ENCODE data around the gene INPP4B.
"Not testable (repeated sequence)": the region's sequence is repeated elsewhere in the genome, so short reads cannot be mapped to it uniquely, and the experiment has no call there.

Gene INPP4B

GRCh38 chr4:142818476-142818875 is 27.6 kb downstream of the INPP4B start:
- Histone ChIP-seq H3K4me1 (ENCODE audit: control insufficient read depth, low read depth, low read length) (no peaks in the 10 kb centered on the region), H3K9me3 (ENCODE audit: control insufficient read depth, low read depth, low read length) (no peaks in the 10 kb centered on the region), H3K27me3 (ENCODE audit: control insufficient read depth, insufficient read depth, low read length) (no peaks in the 10 kb centered on the region), H3K9ac (ENCODE audit: low read length) (no peak overlapping the region), H3K27ac (ENCODE audit: low read length) (no peak overlapping the region), H3K36me3 (ENCODE audit: control insufficient read depth, low read depth, low read length) (no peaks in the 10 kb centered on the region), H3K4me3 (ENCODE audit: low read length) (no peak overlapping the region)

GRCh38 chr4:142818031-142818430 is 28.1 kb downstream of the INPP4B start:
- Histone ChIP-seq H3K4me1 (ENCODE audit: control insufficient read depth, low read depth, low read length) (no peaks in the 10 kb centered on the region), H3K27ac (ENCODE audit: low read length) (no peak overlapping the region), H3K4me3 (ENCODE audit: low read length) (no peak overlapping the region), H3K9me3 (ENCODE audit: control insufficient read depth, low read depth, low read length) (no peaks in the 10 kb centered on the region), H3K9ac (ENCODE audit: low read length) (no peak overlapping the region), H3K36me3 (ENCODE audit: control insufficient read depth, low read depth, low read length) (no peaks in the 10 kb centered on the region), H3K27me3 (ENCODE audit: control insufficient read depth, insufficient read depth, low read length) (no peaks in the 10 kb centered on the region)

- no peaks in the 10 kb centered on the region for H3K4me1 ChIP-seq (ENCODE audit: control insufficient read depth, low read depth, low read length)
- H3K9me3 ChIP-seq (ENCODE audit: control insufficient read depth, low read depth, low read length), result no peaks in the 10 kb centered on the region
- no peaks in the 10 kb centered on the region for H3K36me3 ChIP-seq (ENCODE audit: control insufficient read depth, low read depth, low read length)
- no peaks in the 10 kb centered on the region for H3K27me3 ChIP-seq (ENCODE audit: control insufficient read depth, insufficient read depth, low read length)
- no peak overlapping the region for H3K9ac ChIP-seq (ENCODE audit: low read length)
- no peak overlapping the region for H3K4me3 ChIP-seq (ENCODE audit: low read length)
- H3K27ac ChIP-seq (ENCODE audit: low read length), result no peak overlapping the region
These were observed 28.7 kb downstream of the INPP4B start for GRCh38 chr4:142817442-142817841.

GRCh38 chr4:142815834-142816233 is 30.3 kb downstream of the INPP4B start:
- H3K27ac ChIP-seq (ENCODE audit: low read length), result no peak overlapping the region
- H3K9ac ChIP-seq (ENCODE audit: low read length), result no peak overlapping the region
- H3K9me3 ChIP-seq (ENCODE audit: control insufficient read depth, low read depth, low read length), result no peaks in the 10 kb centered on the region
- no peaks in the 10 kb centered on the region for H3K36me3 ChIP-seq (ENCODE audit: control insufficient read depth, low read depth, low read length)
- no peaks in the 10 kb centered on the region for H3K27me3 ChIP-seq (ENCODE audit: control insufficient read depth, insufficient read depth, low read length)
- no peak overlapping the region for H3K4me3 ChIP-seq (ENCODE audit: low read length)
- H3K4me1 ChIP-seq (ENCODE audit: control insufficient read depth, low read depth, low read length), result no peaks in the 10 kb centered on the region

- Histone ChIP-seq H3K27ac (ENCODE audit: low read length) (no peak overlapping the region), H3K27me3 (ENCODE audit: control insufficient read depth, insufficient read depth, low read length) (no peaks in the 10 kb centered on the region), H3K9me3 (ENCODE audit: control insufficient read depth, low read depth, low read length) (no peaks in the 10 kb centered on the region), H3K36me3 (ENCODE audit: control insufficient read depth, low read depth, low read length) (no peaks in the 10 kb centered on the region), H3K9ac (ENCODE audit: low read length) (no peak overlapping the region), H3K4me1 (ENCODE audit: control insufficient read depth, low read depth, low read length) (no peaks in the 10 kb centered on the region), H3K4me3 (ENCODE audit: low read length) (no peak overlapping the region)
These were observed 32.7 kb downstream of the INPP4B start for GRCh38 chr4:142813388-142813787.

- H3K9ac ChIP-seq (ENCODE audit: low read length), result no peak overlapping the region
- H3K4me1 ChIP-seq (ENCODE audit: control insufficient read depth, low read depth, low read length), result no peaks in the 10 kb centered on the region
- H3K36me3 ChIP-seq (ENCODE audit: control insufficient read depth, low read depth, low read length), result no peaks in the 10 kb centered on the region
- no peaks in the 10 kb centered on the region for H3K9me3 ChIP-seq (ENCODE audit: control insufficient read depth, low read depth, low read length)
- no peak overlapping the region for H3K27ac ChIP-seq (ENCODE audit: low read length)
- no peak overlapping the region for H3K4me3 ChIP-seq (ENCODE audit: low read length)
- H3K27me3 ChIP-seq (ENCODE audit: control insufficient read depth, insufficient read depth, low read length), result no peaks in the 10 kb centered on the region
These were observed 34.0 kb downstream of the INPP4B start for GRCh38 chr4:142812091-142812490.

- Histone ChIP-seq H3K4me3 (ENCODE audit: low read length) (no peak overlapping the region), H3K9ac (ENCODE audit: low read length) (no peak overlapping the region), H3K36me3 (ENCODE audit: control insufficient read depth, low read depth, low read length) (no peaks in the 10 kb centered on the region)
These were observed 35.1 kb downstream of the INPP4B start for GRCh38 chr4:142811034-142811433.

GRCh38 chr4:142809559-142809958 is 36.5 kb downstream of the INPP4B start:
- H3K27me3 ChIP-seq (ENCODE audit: control insufficient read depth, insufficient read depth, low read length), result no peaks in the 10 kb centered on the region
- no peaks in the 10 kb centered on the region for H3K36me3 ChIP-seq (ENCODE audit: control insufficient read depth, low read depth, low read length)
- H3K4me3 ChIP-seq (ENCODE audit: low read length), result no peak overlapping the region
- no peaks in the 10 kb centered on the region for H3K9me3 ChIP-seq (ENCODE audit: control insufficient read depth, low read depth, low read length)
- no peak overlapping the region for H3K27ac ChIP-seq (ENCODE audit: low read length)
- no peaks in the 10 kb centered on the region for H3K4me1 ChIP-seq (ENCODE audit: control insufficient read depth, low read depth, low read length)
- no peak overlapping the region for H3K9ac ChIP-seq (ENCODE audit: low read length)

More at GRCh38 chr4:142811034-142811433, 35.1 kb downstream of the INPP4B start:
- Histone ChIP-seq H3K4me1 (ENCODE audit: control insufficient read depth, low read depth, low read length) (no peaks in the 10 kb centered on the region), H3K27me3 (ENCODE audit: control insufficient read depth, insufficient read depth, low read length) (no peaks in the 10 kb centered on the region), H3K27ac (ENCODE audit: low read length) (no peak overlapping the region), H3K9me3 (ENCODE audit: control insufficient read depth, low read depth, low read length) (no peaks in the 10 kb centered on the region)

- not testable (repeated sequence) for H3K36me3 ChIP-seq (ENCODE audit: control insufficient read depth, low read depth, low read length); H3K27me3 ChIP-seq (ENCODE audit: control insufficient read depth, insufficient read depth, low read length); H3K4me3 ChIP-seq (ENCODE audit: low read length); H3K9ac ChIP-seq (ENCODE audit: low read length); H3K9me3 ChIP-seq (ENCODE audit: control insufficient read depth, low read depth, low read length); H3K27ac ChIP-seq (ENCODE audit: low read length); H3K4me1 ChIP-seq (ENCODE audit: control insufficient read depth, low read depth, low read length)
These were observed 42.2 kb downstream of the INPP4B start for GRCh38 chr4:142803879-142804278.

GRCh38 chr4:142801966-142802365 is 44.1 kb downstream of the INPP4B start:
- no peaks in the 10 kb centered on the region for H3K9me3 ChIP-seq (ENCODE audit: control insufficient read depth, low read depth, low read length)
- no peaks in the 10 kb centered on the region for H3K4me1 ChIP-seq (ENCODE audit: control insufficient read depth, low read depth, low read length)
- H3K27ac ChIP-seq (ENCODE audit: low read length), result no peak overlapping the region
- H3K36me3 ChIP-seq (ENCODE audit: control insufficient read depth, low read depth, low read length), result no peaks in the 10 kb centered on the region
- no peaks in the 10 kb centered on the region for H3K27me3 ChIP-seq (ENCODE audit: control insufficient read depth, insufficient read depth, low read length)
- no peak overlapping the region for H3K9ac ChIP-seq (ENCODE audit: low read length)
- no peak overlapping the region for H3K4me3 ChIP-seq (ENCODE audit: low read length)

- no peaks in the 10 kb centered on the region for H3K36me3 ChIP-seq (ENCODE audit: control insufficient read depth, low read depth, low read length)
- H3K4me1 ChIP-seq (ENCODE audit: control insufficient read depth, low read depth, low read length), result no peaks in the 10 kb centered on the region
- no peak overlapping the region for H3K4me3 ChIP-seq (ENCODE audit: low read length)
- H3K27me3 ChIP-seq (ENCODE audit: control insufficient read depth, insufficient read depth, low read length), result no peaks in the 10 kb centered on the region
- no peaks in the 10 kb centered on the region for H3K9me3 ChIP-seq (ENCODE audit: control insufficient read depth, low read depth, low read length)
- H3K9ac ChIP-seq (ENCODE audit: low read length), result no peak overlapping the region
- H3K27ac ChIP-seq (ENCODE audit: low read length), result no peak overlapping the region
These were observed 65.0 kb downstream of the INPP4B start for GRCh38 chr4:142781114-142781513.

GRCh38 chr4:142778900-142779299 is 67.2 kb downstream of the INPP4B start:
- Histone ChIP-seq H3K36me3 (ENCODE audit: control insufficient read depth, low read depth, low read length) (no peaks in the 10 kb centered on the region), H3K27ac (ENCODE audit: low read length) (no peak overlapping the region), H3K4me3 (ENCODE audit: low read length) (no peak overlapping the region), H3K4me1 (ENCODE audit: control insufficient read depth, low read depth, low read length) (no peaks in the 10 kb centered on the region), H3K9me3 (ENCODE audit: control insufficient read depth, low read depth, low read length) (no peaks in the 10 kb centered on the region), H3K27me3 (ENCODE audit: control insufficient read depth, insufficient read depth, low read length) (no peaks in the 10 kb centered on the region), H3K9ac (ENCODE audit: low read length) (no peak overlapping the region)

All from iPS-18a (cell line).